NCI-H524 treated with DMSO at 0.1 percent for 48 hours (cell line): ENCODE measurements around the gene HMX2.
"Not testable (repeated sequence)": the region's sequence is repeated elsewhere in the genome, so short reads cannot be mapped to it uniquely, and the experiment has no call there.

ENCODE experiments used
- DNase-seq: peaks from one replicate; lab custom pipeline; 2025; lab: John Stamatoyannopoulos, UW

Gene HMX2

GRCh38 chr10:123151737-123152135 lies 3.8 kb downstream of the HMX2 start:
- no peak for DNase-seq

- DNase-seq, result no peak
Measured at GRCh38 chr10:123153486-123154091, 5.7 kb downstream of the HMX2 start.

GRCh38 chr10:123154092-123154710 lies 6.3 kb downstream of the HMX2 start, which contains the start of gene BUB3:
Gene BUB3, plus strand, starts transcription at chr10:123154402. Its CDS starts 516 bp downstream, at chr10:123154918.
- peak; percentile 84 for DNase-seq

GRCh38 chr10:123154711-123155505 lies 7.0 kb downstream of the HMX2 start:
- no peak for DNase-seq

- no peak for DNase-seq
Measured at GRCh38 chr10:123156078-123156477, 8.1 kb downstream of the HMX2 start.

GRCh38 chr10:123157210-123157609 lies 9.3 kb downstream of the HMX2 start:
- no peak for DNase-seq

- DNase-seq, result no peak
Measured at GRCh38 chr10:123158682-123159081, 10.7 kb downstream of the HMX2 start.

GRCh38 chr10:123160311-123160980 lies 12.5 kb downstream of the HMX2 start:
- no peak for DNase-seq

- no peak for DNase-seq
Measured at GRCh38 chr10:123164319-123164718, 16.4 kb downstream of the HMX2 start.

- no peak for DNase-seq
Measured at GRCh38 chr10:123165445-123166072, 17.6 kb downstream of the HMX2 start.

GRCh38 chr10:123166618-123167017 lies 18.7 kb downstream of the HMX2 start:
- DNase-seq, result no peak

- no peak for DNase-seq
Measured at GRCh38 chr10:123170961-123171360, 23.0 kb downstream of the HMX2 start.

- DNase-seq, result not testable (repeated sequence)
Measured at GRCh38 chr10:123171616-123172015, 23.7 kb downstream of the HMX2 start.

GRCh38 chr10:123175389-123176387 lies 27.8 kb downstream of the HMX2 start:
- no peak for DNase-seq

- not testable (repeated sequence) for DNase-seq
Measured at GRCh38 chr10:123178390-123178789, 30.5 kb downstream of the HMX2 start.

- DNase-seq, result no peak
Measured at GRCh38 chr10:123180101-123181090, 32.5 kb downstream of the HMX2 start.

- no peak for DNase-seq
Measured at GRCh38 chr10:123183724-123184123, 35.8 kb downstream of the HMX2 start.

GRCh38 chr10:123187781-123188180 lies 39.8 kb downstream of the HMX2 start:
- no peak for DNase-seq

GRCh38 chr10:123191886-123192285 lies 44.0 kb downstream of the HMX2 start:
- DNase-seq, result no peak
